Fibroblast of lung (primary cell): ENCODE results near the gene ALOX5.

Experiments used
- CTCF ChIP-seq, 2 donors: IDR thresholded peaks in 1 of 2; conservative IDR thresholded peaks in 1 of 2; 1 replicate in 1 of 2; 2 replicates in 1 of 2; pipeline ENCODE4 v1.5.1; 2011 to 2012; ENCODE audit warnings: low read length in 2 of 2, control low read depth in 1 of 2, inconsistent platforms in 1 of 2, low read depth in 1 of 2, mild to moderate bottlenecking in 1 of 2
- EZH2 ChIP-seq: IDR thresholded peaks from 2 replicates; pipeline ENCODE4 v1.5.1; 2012; ENCODE audit warnings: low read length, control low read depth, mild to moderate bottlenecking; ENCODE audit errors: missing control alignments

DNA sequence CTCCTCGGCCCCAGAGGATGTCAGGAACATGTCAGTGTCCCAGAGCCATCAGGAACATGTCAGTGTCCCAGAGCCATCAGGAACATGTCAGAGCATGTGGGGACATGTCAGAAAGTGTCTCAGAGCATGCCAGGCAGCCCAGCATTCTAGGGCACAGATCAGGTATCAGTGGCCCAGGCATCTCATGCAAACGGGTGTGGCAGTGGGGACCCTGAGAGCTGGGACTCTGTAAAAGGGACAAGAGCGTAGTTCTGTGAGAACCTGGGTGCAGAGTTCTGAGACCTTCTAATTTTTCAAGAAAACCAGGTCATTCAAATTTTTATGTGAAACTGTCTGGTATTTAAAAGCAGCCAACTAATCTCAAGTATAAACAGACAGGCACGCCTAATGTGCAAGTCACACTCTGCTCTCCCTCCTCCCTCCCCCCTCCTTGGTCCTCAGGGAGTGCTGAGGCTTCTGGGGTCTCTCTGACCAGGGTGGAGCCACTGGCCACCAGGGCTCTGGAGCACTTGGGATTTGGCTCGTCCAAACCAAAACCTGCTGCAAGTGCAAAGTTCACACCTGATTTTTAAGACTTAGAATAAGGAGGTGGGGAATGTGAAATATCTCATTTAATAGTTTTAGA, 64.6 kb downstream of the ALOX5 start:
- TF ChIP-seq EZH2 (no peak), CTCF (conservative IDR thresholded peaks at IDR 0.05 in 1 of 2, IDR thresholded peaks at IDR 0.05 in 1 of 2; ENCODE audit: low read depth in 1 of 2, low read length in 2 of 2) (no peak)
